Epithelial cell of prostate (primary cell): ENCODE data around the gene TNKS1BP1.
"Not testable (repeated sequence)": the region's sequence is repeated elsewhere in the genome, so short reads cannot be mapped to it uniquely, and the experiment has no call there.

Experiments
- DNase-seq: peaks from one replicate; pipeline ENCODE4 v3.0.0-alpha.2; 2011; ENCODE audit warnings: low read depth, low spot score
- H3K27ac ChIP-seq: fragments of 450-650 bp; 2 replicates; pipeline ENCODE4 v1.5.1; 2017; ENCODE audit warnings: mild to moderate bottlenecking

The TNKS1BP1 gene

DNA sequence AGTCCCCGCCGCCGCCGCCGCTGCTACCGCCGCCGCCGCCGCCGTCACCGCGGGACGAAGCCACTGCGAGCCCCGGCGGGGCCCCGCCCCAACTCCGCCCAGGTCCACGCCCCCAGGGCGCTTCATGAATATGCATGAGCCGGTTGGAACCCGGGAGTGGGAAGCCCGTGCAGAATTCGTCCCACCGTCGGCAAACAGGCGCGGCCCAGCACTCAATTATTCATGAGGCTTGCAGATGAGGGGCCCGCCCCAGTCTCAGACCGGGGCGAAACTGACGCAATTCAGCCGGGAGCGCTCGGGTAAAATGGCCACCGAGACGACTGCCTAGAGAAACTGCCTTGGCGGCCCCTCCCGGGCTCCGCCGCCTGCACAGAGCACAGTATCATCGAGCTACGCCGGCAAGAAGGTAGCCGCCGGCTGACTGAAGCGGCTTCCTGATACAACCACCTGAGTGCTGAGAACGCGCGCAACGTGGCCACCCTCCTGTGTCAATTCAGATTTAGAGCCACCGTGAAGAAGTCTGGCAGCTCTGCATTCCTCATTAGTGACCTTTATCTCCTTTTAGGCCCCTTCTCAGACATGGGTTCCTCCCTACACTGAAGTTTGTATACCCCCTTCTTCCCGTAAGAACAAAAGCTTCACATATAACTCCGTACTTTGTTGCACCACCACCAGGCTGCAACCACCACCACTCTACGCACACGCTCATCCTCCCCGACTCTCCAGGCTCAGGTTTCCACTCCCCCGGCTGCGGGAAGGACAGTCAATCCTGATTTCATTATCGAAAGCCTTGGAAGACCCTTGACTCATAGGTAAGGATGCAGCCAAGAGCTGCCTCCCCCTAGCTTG lies at the start of gene TNKS1BP1:
TNKS1BP1 (minus strand) TSS at position 67 of the 849 bp plus-strand sequence. CDS start 3,067 bp downstream, outside the sequence.
- DNase-seq = peak; percentile 88
- H3K27ac ChIP-seq = peak within 1 kb of the TSS; percentile 99

DNA sequence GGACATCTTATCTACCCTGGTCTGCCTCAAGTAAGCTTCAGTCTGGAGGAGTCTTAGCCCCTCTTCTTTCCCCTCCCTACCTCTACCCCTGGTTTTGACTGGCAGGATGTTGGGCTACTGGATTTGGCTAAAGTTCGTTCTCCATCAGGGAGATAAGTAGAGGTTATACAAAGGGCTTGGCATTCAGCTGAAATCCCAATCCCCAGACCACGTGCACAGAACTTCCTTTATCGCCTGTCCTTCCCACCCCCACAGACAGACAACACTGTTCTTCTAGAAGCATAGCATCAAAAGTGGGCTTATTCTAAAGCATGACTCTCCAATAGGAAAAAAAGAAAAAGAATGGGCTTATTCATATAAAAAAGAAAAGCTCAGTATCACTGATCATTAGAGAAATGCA lies 48.4 kb upstream of the TNKS1BP1 start:
- H3K27ac ChIP-seq = no peak overlapping the region
- no peak for DNase-seq

DNA sequence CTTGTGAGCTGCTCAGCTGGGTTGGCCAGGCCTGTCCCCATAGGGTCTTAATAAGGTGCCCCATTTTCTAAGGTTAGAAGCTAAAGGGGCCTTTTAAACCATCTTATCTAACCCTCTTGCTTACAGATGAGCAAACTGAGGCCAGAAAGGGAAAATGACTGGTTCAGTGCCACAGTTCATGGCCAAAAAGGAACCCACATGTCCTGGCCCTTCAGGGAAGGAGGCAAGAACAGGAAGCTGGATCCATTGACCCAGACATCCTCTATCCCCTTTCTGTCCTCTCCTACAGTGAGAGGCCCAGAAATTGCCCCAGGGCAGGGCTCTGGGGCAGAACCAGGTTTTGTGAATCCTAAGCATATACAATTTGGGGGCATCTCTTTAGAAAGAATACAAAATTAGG lies 46.2 kb upstream of the TNKS1BP1 start:
- DNase-seq = no peak
- no peak overlapping the region for H3K27ac ChIP-seq

GRCh38 chr11:57370251-57370650 lies 45.5 kb upstream of the TNKS1BP1 start:
- peak overlapping the region; percentile 31 for H3K27ac ChIP-seq
- peak; percentile 57 for DNase-seq

DNA sequence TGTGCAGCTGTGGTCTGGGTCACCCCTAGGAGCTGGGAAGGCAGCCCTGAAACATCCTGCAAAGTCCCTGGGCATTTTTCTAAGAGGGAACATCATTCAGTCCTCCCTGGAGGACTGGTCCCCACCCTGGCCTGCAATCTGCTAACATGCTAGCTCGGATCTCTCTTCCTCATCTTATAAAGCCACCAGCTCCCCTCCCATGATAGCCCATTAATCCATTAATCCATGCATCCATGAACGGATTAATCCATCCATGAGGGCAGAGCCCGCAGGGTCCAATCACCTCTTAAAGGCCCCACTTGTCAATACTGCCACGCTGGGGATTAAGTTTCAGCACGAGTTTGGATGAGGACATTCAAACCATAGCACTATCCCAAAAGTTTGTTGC lies 44.1 kb upstream of the TNKS1BP1 start:
- H3K27ac ChIP-seq = no peak overlapping the region
- no peak for DNase-seq

DNA sequence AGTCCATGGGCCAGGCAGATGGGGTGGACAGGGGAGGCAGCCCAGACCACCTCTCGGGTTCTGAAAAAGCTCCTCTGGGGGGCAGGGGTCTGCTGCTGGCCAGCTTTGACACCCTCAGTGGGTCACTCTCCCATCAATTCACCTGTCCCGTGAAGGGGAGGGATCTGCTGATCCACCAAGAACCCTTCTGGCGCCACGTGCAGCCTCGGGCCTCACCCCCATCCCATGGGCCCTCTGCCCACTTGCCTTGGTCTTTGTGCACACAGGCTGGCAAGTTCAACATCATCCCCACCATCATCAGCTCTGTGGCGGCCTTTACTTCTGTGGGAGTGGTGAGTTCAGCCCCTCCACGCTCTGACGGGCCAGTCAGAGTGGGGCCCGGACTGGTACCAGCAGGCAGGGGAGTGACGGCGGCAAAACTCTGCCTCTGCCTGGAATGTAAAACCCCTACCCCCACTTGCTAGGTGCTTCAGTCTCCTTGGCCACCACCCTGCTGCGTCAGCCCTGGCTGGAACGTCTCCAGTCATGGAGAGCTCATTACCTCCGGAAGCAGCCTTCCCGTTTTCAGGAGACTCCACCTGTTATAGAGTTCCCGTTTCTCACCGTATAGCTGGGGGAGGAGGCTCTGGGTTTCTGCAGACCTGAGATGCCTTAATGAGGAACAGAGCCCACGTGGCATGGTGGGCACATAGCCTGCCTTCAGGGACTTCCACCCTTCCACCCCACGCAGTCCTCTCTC lies 43.5 kb upstream of the TNKS1BP1 start:
- H3K27ac ChIP-seq = no peak overlapping the region
- DNase-seq = peak; percentile 12

DNA sequence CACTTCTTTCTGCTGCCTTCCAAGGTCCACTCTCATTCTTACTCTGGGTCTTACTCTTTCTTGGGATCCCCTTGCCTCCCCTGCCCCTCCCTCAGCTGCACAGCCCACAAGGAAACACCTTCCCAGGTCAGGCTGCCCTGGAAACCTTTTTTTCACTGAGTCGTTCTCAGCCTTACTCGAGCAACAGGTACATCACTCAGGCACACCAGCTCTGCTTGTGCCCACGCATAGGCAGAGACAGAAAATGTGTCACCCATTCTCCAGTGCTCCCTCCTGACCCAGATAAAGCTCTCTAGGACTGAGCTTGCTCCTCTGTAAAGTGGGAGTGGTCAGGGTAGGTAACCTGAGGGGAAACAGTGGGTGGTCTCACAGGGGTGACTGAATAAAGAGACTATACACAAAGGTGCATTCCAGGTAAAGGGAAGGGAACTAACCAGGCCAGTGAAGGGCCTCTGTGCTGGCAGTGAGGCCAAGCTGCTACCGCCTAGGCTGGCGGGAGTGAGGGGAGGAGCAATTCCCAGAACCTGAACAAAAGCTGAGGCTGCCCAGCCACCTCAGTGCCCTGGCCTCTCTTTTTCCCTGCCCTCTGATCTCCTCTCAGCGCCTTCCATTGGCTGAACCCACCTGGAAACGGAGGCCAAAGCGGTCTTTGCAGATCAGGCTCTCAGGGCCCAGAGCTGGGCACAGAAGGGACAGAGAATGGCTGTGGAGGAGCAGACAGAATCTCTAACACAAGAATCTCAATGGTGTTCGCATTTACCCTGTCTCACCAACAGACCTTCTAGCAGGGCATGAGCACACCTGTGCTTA lies 40.3 kb upstream of the TNKS1BP1 start:
- DNase-seq = no peak
- no peak overlapping the region for H3K27ac ChIP-seq

- no peak for DNase-seq
- no peak overlapping the region for H3K27ac ChIP-seq
Observed at GRCh38 chr11:57363131-57364080, 38.7 kb upstream of the TNKS1BP1 start.

- H3K27ac ChIP-seq = no peak overlapping the region
- no peak for DNase-seq
Observed at GRCh38 chr11:57361926-57362325, 37.2 kb upstream of the TNKS1BP1 start.

GRCh38 chr11:57361420-57361819 lies 36.7 kb upstream of the TNKS1BP1 start:
- DNase-seq, H3K27ac ChIP-seq: not testable (repeated sequence)

- no peak for DNase-seq
- H3K27ac ChIP-seq = no peak overlapping the region
Observed at GRCh38 chr11:57360991-57361390, 36.2 kb upstream of the TNKS1BP1 start.

- DNase-seq = no peak
- no peak overlapping the region for H3K27ac ChIP-seq
Observed at GRCh38 chr11:57359896-57360690, 35.3 kb upstream of the TNKS1BP1 start.

GRCh38 chr11:57359396-57359795 lies 34.6 kb upstream of the TNKS1BP1 start:
- DNase-seq = no peak
- no peak overlapping the region for H3K27ac ChIP-seq

DNA sequence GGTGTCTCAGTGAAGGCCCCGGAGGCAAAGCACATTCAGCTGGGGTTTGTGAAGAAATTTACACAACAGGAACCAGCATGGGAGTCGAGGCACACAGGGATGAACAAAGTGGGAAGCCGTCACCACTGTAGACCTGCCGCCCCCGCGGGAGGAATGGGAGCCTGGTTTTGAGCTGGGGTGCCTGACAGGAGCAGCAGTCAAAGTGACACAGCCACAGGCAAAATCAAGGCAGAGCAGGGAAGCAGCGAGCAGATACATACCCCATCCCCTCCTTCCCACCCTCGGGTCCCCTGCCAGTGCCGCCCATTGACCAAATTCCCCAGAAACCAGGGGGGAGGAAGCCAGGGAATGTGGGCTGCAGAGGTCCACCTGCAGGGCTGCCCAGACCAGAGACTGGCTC lies 34.2 kb upstream of the TNKS1BP1 start:
- DNase-seq = no peak

DNA sequence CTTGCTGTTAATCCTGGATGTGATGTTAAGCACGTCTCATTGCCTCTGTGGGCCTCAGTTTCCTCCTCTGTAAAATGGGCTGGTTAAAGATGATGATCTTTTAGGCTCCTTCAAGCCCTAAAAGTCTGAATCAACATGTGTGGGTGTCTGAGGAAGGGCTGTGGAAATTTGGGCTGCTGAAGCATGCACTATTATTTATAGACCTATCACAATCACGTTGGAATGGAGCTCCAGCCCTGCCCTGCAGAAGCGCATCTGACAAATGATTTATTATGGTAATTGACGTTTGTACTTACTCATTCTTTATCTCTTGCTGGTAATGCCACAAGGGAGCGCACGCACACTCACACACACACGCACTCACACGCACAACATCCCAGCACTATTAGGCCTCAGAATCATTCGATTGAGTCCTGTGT lies 33.8 kb upstream of the TNKS1BP1 start:
- no peak for DNase-seq
- H3K27ac ChIP-seq = no peak overlapping the region

More for the DNA sequence above, 34.2 kb upstream of the TNKS1BP1 start:
- no peak overlapping the region for H3K27ac ChIP-seq

DNA sequence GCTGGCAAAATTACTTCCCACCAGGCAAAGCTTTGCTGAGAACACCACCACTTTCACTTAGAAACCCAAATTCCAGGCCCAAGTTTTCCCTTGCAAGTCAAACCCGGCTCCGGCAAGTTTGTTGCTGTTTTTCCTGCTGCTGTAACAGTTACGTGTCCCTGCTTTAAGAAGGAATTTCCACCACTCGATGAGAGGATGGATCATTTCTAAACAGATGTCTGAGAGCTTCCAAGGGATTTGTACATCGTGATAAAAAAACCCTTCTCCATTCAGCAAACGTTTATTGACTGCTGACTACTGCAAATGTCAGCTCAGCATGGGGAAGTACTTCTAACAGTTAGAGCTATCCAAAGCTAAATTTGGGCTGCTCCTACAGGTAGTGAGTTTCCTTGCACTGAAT lies 33.1 kb upstream of the TNKS1BP1 start:
- no peak overlapping the region for H3K27ac ChIP-seq
- DNase-seq = no peak

DNA sequence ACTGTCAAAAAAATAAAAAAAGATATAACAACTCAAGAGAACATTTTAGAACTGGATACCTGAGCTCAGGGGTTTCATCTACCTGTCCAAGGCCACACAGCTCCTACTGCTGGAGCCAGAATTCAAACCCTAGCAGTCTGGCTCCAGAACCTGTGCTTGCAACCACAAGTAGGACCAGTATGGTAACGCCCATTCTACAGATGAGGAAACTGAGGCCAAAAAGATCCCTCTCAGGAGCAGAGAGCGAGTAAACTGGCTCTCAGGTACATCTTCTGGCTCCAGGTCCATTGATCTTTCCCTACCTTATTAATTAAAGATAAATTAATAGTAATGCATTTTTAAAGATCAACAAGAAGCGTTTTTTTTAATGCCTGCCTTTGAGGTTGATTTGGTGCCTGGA lies 32.6 kb upstream of the TNKS1BP1 start:
- DNase-seq = no peak
- H3K27ac ChIP-seq = no peak overlapping the region

DNA sequence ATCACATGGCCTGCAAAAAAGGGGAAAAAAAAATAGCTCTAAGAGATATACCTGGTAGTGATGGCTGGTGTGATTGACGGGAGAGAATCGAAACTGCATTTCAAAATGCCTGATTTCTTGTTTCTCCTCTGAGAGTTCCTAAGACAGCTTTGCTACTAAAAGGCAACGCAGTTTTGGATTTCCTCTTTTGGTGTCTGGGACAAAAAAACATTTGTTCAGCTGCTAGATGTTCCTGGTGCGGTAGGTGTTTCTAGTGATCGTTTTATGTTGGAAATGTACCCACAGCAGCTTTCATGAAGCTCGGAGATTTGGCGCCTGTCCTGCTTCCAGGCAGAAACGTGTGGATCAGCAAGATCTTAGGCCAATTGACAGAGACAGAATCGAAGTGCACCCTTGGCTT lies 31.5 kb upstream of the TNKS1BP1 start:
- no peak overlapping the region for H3K27ac ChIP-seq

GRCh38 chr11:57354699-57355098 lies 29.9 kb upstream of the TNKS1BP1 start:
- no peak for DNase-seq
- H3K27ac ChIP-seq = no peak overlapping the region

More for the DNA sequence above, 31.5 kb upstream of the TNKS1BP1 start:
- no peak for DNase-seq
